Measurements from ENCODE around the gene DTNB.

DTNB gene

GRCh38 chr2:25594991-25595390, 78.4 kb downstream of the DTNB start:
- in situ Hi-C loops (cut with MboI; ENCODE audit: low sequenced_read_pairs) = no loop called here

GRCh38 chr2:25592766-25593292, 80.5 kb downstream of the DTNB start:
- in situ Hi-C loops (cut with MboI; ENCODE audit: low sequenced_read_pairs) = no loop called here

- in situ Hi-C loops (cut with MboI; ENCODE audit: low sequenced_read_pairs) = no loop called here
These were observed 82.4 kb downstream of the DTNB start for GRCh38 chr2:25590921-25591505.

GRCh38 chr2:25589676-25590205, 83.6 kb downstream of the DTNB start:
- in situ Hi-C loops (cut with MboI; ENCODE audit: low sequenced_read_pairs) = no loop called here

GRCh38 chr2:25588576-25588975, 84.8 kb downstream of the DTNB start:
- in situ Hi-C loops (cut with MboI; ENCODE audit: low sequenced_read_pairs) = no loop called here

- in situ Hi-C loops (cut with MboI; ENCODE audit: low sequenced_read_pairs) = no loop called here
These were observed 86.0 kb downstream of the DTNB start for GRCh38 chr2:25587361-25587760.

GRCh38 chr2:25586726-25587144, 86.6 kb downstream of the DTNB start:
- in situ Hi-C loops (cut with MboI; ENCODE audit: low sequenced_read_pairs) = no loop called here

- in situ Hi-C loops (cut with MboI; ENCODE audit: low sequenced_read_pairs) = no loop called here
These were observed 88.2 kb downstream of the DTNB start for GRCh38 chr2:25585189-25585588.

GRCh38 chr2:25582077-25582830, 91.1 kb downstream of the DTNB start:
- in situ Hi-C loops (cut with MboI; ENCODE audit: low sequenced_read_pairs) = no loop called here

GRCh38 chr2:25576596-25576995, 96.8 kb downstream of the DTNB start:
- in situ Hi-C loops (cut with MboI; ENCODE audit: low sequenced_read_pairs) = no loop called here

- in situ Hi-C loops (cut with MboI; ENCODE audit: low sequenced_read_pairs) = no loop called here
These were observed 100.7 kb downstream of the DTNB start for GRCh38 chr2:25572638-25573037.

GRCh38 chr2:25570161-25570845, 103.1 kb downstream of the DTNB start:
- in situ Hi-C loops (cut with MboI; ENCODE audit: low sequenced_read_pairs) = no loop called here

- in situ Hi-C loops (cut with MboI; ENCODE audit: low sequenced_read_pairs) = no loop called here
These were observed 106.0 kb downstream of the DTNB start for GRCh38 chr2:25567406-25567805.

GRCh38 chr2:25566694-25567093, 106.7 kb downstream of the DTNB start:
- in situ Hi-C loops (cut with MboI; ENCODE audit: low sequenced_read_pairs) = no loop called here

GRCh38 chr2:25566094-25566493, 107.3 kb downstream of the DTNB start:
- in situ Hi-C loops (cut with MboI; ENCODE audit: low sequenced_read_pairs) = no loop called here

GRCh38 chr2:25561136-25561850, 112.1 kb downstream of the DTNB start:
- in situ Hi-C loops (cut with MboI; ENCODE audit: low sequenced_read_pairs) = no loop called here

GRCh38 chr2:25559148-25559547, 114.2 kb downstream of the DTNB start:
- in situ Hi-C loops (cut with MboI; ENCODE audit: low sequenced_read_pairs) = no loop called here

- in situ Hi-C loops (cut with MboI; ENCODE audit: low sequenced_read_pairs) = no loop called here
These were observed 115.1 kb downstream of the DTNB start for GRCh38 chr2:25558262-25558661.

- in situ Hi-C loops (cut with MboI; ENCODE audit: low sequenced_read_pairs) = no loop called here
These were observed 116.0 kb downstream of the DTNB start for GRCh38 chr2:25557179-25558036.

GRCh38 chr2:25552318-25552717, 121.1 kb downstream of the DTNB start:
- in situ Hi-C loops (cut with MboI; ENCODE audit: low sequenced_read_pairs) = no loop called here
